ENCODE data around the gene MFSD11.

MFSD11 gene

DNA sequence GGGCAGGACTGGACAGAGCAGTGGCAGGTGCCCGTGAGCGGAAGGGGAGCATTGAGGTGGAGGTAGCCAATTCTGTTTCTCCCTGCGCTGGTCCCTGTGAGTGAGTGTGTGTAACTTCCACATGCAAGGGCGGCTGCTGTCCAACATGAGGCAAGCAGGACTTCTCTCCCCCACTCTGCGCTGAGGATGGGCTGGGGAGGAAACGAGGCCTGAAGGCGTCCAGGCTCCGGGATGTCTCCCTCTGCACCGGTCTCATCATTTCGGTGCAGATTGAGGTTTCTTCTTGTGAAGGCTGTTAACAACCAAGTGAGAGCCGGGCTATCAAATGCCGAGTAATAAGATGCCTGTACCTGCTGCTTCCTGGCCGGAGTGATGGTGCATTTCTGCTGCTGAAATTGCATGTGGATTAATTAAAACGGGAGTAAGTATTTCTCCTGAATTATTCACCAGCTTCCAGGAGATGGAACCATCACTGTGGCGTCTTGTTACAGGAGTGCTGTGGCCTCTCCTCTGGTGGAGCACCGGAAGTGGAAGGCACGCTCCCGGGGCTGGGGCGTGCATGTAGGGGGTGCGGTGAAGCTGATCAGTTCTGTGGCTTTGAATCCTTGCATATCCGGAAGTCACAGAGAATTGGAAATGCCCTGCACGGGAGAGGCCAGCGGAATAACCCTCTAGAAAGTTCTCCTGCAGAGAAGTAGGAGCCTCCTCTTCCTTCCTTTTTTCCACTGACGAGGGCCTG is 88.6 kb downstream of the MFSD11 start:
- TF ChIP-seq FOXM1 (IDR thresholded peaks at IDR 0.05; ENCODE audit: borderline replicate concordance, low read depth), result no peak
- TF ChIP-seq, protein P1, sequence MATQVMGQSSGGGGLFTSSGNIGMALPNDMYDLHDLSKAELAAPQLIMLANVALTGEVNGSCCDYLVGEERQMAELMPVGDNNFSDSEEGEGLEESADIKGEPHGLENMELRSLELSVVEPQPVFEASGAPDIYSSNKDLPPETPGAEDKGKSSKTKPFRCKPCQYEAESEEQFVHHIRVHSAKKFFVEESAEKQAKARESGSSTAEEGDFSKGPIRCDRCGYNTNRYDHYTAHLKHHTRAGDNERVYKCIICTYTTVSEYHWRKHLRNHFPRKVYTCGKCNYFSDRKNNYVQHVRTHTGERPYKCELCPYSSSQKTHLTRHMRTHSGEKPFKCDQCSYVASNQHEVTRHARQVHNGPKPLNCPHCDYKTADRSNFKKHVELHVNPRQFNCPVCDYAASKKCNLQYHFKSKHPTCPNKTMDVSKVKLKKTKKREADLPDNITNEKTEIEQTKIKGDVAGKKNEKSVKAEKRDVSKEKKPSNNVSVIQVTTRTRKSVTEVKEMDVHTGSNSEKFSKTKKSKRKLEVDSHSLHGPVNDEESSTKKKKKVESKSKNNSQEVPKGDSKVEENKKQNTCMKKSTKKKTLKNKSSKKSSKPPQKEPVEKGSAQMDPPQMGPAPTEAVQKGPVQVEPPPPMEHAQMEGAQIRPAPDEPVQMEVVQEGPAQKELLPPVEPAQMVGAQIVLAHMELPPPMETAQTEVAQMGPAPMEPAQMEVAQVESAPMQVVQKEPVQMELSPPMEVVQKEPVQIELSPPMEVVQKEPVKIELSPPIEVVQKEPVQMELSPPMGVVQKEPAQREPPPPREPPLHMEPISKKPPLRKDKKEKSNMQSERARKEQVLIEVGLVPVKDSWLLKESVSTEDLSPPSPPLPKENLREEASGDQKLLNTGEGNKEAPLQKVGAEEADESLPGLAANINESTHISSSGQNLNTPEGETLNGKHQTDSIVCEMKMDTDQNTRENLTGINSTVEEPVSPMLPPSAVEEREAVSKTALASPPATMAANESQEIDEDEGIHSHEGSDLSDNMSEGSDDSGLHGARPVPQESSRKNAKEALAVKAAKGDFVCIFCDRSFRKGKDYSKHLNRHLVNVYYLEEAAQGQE (IDR thresholded peaks at IDR 0.05; ENCODE audit: low read depth), result peak; percentile 47

DNA sequence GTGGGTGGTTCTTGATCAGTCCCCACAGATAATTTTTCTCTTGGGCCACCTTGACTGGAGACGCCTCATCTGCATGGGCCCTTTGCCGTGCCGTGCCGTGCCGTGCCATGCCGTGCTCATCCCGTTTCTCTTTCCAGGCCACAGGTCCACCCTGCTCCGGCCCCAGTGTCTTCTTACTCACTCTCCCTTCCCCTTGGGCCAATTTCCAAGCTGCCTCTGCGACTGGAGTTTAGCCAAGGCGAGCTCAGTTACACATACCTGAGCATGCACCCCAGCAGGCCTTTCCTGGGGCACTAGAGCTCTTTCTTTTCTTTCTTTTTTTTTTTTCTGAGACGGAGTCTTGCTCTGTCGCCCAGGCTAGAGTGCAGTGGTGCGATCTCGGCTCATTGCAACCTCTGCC is 89.8 kb downstream of the MFSD11 start:
- TF ChIP-seq YY1 (IDR thresholded peaks at IDR 0.05; ENCODE audit: low read depth) (no peak), EP300 (IDR thresholded peaks at IDR 0.05; ENCODE audit: borderline replicate concordance) (no peak), RAD21 (IDR thresholded peaks at IDR 0.05; ENCODE audit: low read depth) (no peak), TCF12 (IDR thresholded peaks at IDR 0.05; ENCODE audit: low read depth) (no peak), ZBTB7A (IDR thresholded peaks at IDR 0.05; ENCODE audit: low read depth) (no peak), CEBPB (IDR thresholded peaks at IDR 0.05) (no peak), NFIC (IDR thresholded peaks at IDR 0.05) (0 out of 2 replicates have a peak, but pooled peaks have one; percentile 14), FOXM1 (IDR thresholded peaks at IDR 0.05; ENCODE audit: borderline replicate concordance, low read depth) (no peak)
- TF ChIP-seq, protein P2, sequence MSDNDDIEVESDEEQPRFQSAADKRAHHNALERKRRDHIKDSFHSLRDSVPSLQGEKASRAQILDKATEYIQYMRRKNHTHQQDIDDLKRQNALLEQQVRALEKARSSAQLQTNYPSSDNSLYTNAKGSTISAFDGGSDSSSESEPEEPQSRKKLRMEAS (IDR thresholded peaks at IDR 0.05), result no peak
